Activated CD4-positive, alpha-beta T cell treated with anti-CD3 and anti-CD28 coated beads, Interleukin-2, amount 50 U/mL, for 4 hours (primary cell): ENCODE measurements around the gene DDX41.

ENCODE experiments used
- DNase-seq, 2 experiments: peaks; one replicate each; pipeline ENCODE4 v3.0.0-alpha.2; 2020

DDX41 gene

GRCh38 chr5:177483042-177483441 lies 33.7 kb downstream of the DDX41 start:
- DNase-seq = no peak

DNA sequence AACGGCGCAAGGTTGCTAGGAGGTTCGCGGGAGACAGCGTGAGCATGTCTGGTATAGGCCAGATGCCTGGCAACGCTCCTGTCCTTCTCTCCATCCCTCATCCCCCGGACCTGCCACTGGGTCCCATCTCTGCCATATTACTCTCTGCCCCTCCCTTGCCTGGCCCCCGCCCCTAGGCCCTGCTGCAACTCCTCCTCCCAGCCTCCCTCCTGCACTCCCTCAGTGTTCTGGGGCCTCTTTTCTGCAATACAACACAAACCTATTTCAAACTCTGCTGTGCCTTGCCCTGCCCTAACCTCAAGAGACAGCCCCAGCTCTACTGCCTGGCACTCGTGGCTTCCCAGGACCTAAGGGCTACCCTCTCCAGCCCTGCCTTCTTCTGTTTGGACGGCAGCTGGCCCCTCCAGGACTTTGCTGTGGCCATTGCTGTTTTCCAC lies 34.4 kb downstream of the DDX41 start:
- DNase-seq = no peak

DNA sequence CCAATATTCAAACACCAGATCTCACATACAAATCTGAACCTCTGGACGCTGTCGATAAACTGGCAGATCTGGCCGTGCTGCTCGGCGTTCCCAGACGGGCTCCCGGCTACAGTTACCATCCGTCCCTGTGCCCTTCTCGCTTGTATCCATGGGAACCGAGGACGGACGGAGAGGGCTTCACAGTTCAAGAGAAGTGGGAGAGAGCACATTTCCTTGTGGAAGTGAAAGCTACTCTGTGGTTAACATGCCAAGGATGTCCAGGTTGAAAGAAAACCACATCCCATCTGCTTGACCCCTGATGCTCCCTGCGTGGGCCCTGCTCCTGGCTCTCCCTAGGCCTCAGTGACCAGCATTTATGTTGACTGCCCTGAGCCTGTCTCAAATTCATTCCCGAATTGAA lies 37.0 kb downstream of the DDX41 start:
- DNase-seq = no peak

DNA sequence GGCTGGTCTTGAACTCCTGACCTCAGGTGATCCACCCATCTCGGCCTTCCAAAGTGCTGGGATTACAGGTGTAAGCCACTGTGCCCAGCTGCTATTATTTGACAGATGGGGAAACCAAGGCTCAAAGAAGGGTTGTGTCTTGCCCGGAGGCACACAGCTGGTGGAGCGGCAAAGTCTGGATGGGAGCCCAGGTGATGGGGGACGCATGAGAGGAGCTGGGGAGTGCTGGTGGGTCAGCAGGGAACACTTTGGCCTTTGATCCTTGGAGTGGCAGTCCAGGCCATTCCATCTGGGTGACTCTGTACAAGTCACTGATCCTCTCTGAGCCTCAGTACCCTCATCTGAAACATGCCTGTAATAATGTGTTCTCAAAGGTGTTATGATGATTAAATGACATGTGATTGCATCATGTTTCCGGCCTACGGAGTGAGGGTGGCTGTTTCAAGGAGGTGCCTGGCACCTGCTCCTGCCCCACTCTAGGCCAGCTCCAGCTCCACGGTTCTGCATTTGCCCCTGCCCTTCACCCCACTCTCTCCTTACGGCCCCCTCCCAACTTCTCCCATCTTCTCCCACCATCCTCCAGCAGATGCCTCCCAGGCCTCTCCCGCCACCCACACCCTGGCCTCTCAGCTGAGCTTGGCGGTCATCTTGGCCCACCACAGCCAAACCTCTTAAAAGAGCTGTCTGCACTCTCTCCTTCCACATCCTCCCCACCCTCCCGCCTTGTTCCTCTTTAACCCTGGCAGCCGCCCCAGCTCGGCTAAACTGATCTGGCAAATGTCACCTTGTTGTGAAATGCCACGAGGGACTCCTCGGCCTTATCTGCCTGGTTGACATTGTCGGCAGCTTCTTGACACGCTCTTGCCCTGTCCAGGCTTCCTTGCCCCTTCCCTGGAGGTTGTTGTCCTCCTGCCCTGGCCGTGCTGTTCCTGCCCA lies 37.8 kb downstream of the DDX41 start:
- no peak for DNase-seq

DNA sequence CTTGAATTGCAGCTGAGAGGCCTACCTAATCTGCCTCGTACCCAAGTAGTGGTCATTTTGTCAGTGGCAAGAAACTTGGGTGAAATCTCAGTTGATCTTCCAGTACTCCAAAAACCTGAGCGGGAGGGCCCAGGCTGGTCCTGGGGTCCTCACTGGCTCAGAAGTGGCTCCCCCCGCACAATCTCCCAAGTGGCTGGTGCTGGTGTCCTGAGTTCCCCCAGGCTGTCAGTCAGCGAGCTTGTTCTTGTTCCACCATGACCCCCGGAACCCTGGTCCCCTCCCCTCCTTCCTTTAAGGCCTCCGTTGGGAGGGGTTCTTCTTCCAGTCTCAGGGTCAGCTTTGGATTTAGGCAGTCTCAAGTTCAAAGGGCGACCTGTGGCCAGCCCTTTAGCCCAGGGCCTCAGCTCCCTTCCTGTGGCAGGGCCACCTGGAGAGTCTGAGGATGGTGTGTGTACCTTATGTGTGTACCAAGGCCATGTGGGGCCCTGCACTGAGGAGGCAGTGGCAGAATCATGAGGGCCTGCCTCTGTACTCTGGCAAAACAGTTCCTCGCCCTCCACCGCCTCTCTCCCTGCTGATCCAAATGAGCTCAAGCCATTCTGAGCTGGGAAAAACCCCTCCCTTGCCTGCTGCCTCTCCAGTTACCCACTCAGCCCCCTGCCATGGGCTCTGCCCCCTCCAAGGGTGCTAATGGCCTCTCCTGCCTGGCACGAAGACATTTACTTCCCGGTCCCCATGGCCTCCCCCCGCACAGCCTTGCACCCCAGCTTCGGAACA lies 38.9 kb downstream of the DDX41 start:
- no peak for DNase-seq

DNA sequence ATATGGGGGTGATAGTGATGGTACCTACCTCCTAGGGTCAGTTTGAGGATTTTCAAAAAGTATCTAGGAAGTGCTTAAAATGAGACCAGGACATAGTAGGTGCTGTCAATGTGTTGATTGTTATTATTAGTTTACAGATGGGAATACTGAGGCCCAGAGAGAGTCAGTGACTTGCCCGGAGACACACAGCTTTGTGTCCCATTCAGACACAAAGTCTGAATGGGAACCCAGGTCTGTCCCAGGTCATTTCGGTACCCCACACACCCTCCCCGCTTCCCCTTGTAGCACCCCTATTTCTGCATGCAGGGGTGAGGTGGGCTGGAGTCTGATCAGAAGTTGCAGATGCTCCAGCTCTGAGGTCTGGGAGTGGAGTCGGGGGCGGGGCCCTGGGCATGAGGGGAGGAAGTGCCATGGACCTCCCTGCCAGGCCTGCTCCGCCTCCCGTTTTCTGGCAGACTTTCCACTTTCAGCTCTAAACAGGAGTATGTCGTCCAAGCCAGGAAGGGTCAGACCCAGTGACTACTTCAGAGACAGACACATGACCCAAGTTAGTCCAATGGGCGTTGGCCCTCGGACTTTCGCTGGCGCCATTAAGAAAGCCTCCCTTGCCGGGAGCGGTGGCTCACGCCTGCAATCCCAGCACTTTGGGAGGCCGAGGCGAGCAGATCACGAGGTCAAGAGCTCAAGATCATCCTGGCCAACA lies 40.1 kb downstream of the DDX41 start:
- no peak for DNase-seq

DNA sequence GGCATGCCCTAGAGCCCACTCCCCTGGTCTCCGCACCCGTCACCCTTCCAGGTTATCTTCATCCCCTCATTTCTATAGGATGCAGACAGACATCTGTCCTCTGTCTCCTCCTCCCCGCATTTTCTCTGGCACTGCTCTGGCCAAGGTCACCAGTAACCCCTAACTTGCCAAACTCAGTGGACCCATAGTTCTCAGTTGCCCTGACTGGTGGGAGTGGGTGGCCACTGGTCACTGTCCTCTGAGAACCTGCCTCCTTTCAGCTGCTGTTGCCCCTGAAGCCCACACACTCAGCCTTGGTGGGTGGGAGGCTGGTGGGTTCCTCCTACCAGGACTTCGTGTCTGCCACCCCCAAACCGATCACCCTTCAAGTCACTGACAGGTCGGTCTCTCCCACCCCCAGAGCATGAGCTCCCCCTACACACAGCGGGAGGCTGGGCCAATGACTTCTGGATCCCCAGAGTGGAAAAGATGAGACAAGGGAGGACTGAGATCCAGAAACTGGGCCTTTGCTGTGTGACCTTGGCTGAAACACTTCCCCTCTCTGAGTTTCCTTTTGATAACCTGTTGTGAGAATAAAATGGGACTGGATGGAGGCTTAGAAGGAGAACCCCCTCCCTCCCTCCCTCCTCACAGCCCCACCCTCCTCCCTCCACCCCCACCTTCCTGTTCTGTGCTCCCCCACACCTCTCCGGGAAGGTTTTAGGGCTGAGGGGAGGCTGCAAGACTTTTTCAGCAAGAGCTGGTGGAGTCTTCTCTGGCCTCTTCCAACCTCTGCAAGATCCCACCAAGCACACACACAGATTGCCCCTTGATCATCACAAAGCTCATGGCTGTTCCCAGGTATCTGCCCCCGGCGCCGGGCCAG lies 41.0 kb downstream of the DDX41 start:
- no peak for DNase-seq

DNA sequence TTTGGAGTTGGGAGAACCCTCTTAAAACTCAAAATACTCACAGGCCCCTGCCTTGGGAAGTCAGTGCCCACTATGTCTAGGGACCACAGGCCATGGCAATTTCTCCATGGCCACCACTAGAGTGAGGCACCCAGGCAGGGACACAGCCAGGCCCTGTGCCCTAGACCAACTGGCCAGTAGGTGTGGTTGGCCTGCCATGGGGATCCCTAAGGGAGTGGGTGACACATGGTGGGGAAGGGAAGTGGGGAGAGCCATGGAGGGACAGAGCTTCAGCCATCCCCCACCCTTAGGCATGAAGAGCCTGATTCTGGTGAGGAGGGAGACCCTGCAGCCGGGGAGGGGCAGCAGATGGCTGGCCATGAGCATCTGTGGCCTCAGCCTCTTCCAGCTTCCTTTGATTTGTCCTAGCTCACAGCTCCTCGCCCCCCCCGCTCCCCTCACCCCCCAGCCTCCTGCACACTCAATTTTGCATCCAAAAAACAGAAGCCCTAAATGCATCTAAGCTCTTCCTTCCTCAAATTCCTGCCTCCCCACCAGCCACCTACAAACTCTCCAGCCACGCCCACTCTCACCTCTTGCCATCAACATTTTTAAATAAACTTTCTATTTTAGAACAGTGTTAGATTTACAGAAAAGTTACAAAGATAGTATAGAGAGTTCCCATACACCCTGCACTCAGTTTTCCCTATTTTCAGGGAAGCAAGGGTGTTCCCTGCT lies 41.8 kb downstream of the DDX41 start:
- DNase-seq = no peak

GRCh38 chr5:177474002-177474476 lies 42.7 kb downstream of the DDX41 start:
- DNase-seq = no peak

GRCh38 chr5:177473443-177474001 lies 43.2 kb downstream of the DDX41 start, which contains the start of gene DBN1:
Gene DBN1, minus strand, starts transcription at chr5:177473634. Its CDS starts 113 bp downstream, at chr5:177473521.
- no peak for DNase-seq

GRCh38 chr5:177472460-177473442 lies 44.0 kb downstream of the DDX41 start:
- peak; percentile 21 to 34 for DNase-seq

- no peak for DNase-seq
Observed at GRCh38 chr5:177471610-177472356, 45.0 kb downstream of the DDX41 start.

DNA sequence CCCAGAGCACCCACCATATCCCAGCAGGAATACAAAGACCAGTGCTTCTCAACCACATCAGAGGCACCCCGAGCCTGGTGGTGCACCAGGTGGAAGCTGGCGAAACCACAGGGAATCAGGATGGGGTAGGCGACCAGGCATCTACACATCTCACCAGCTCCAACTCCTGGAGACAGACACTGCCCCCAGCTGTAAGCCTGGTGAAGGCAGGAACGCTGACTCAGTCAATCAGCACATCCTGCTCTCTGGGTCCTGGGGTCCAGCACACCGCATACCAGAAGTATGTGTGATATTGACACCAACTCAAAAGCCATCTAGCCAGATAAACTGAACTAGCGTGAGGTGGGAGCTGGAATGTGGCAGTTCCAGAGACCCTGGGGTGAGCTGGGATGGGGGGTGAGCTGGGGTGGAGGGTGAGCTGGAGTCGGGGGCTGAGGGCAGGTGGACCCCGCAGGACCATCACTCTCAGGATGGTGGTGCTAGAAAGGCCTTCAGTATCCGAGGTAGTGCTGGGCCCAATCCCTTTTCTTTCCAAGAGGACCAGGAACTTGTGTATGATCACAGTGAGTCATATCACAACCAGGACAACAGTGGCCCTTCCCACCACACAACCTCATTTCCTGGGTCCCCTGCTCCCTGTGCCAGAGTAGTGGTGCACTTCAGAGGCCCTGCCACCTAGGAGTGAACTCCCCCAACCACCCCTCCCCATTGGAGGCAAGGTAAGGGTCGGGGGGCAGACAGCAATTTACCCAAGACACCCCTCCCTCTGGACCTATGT lies 45.8 kb downstream of the DDX41 start:
- no peak for DNase-seq

DNA sequence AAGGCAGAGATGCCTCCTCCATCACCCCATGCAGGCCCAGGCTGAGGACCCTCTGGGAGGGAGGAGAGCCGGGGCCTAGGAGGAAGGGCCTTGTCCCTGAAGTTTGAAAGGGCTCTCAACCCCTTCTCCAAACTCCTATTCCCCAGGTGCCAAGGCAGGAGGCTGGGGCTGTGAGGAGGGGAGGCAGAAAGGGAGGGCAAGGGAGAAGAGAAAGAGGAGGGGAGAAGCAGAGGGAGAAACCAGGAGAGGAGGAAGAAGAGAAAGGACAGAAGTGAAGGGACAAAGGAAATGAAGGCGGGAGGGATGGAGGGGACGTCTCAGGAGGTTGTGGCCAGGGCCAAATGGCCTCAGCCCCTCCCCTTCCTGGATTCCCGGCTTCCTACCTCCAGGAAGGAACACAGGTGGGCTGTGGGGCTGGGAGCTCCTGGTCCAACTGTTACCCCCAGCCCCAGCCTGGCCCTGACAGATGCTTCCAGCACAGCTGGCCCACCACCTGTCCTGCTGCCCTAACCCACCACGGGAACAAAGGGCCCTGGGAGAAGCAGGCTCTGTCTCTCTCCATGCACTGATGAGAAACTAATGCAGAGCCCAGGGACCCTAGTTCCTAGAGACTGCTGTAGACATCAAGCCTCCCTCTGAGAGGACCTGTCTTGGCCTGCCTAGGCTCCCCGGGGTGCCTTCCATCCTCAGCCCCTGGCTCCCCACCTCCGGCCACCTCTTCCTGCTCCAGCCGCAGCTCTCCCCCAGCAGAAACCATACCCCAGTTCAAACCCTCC lies 46.8 kb downstream of the DDX41 start:
- DNase-seq = no peak

- no peak for DNase-seq
Observed at GRCh38 chr5:177468685-177469628, 47.8 kb downstream of the DDX41 start.

DNA sequence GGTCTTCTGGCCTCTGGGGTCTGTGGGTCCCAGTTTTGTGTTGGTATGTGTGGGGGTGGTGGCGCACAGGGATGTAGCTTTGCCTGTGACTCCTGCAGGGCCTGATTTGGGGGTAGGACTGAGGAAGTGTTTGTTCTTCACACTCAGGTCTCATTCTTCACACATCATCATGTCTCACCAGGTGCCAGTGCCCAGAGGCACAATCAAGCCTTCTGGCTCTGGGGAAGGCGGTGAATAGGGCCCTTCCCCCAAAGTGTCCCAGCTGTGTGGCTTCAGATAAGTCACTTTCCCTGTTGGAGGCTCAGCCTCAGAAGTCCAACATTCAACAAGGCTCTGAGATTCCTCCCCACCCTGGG lies 48.5 kb downstream of the DDX41 start:
- DNase-seq = no peak
